HepG2 (cell line): ENCODE data around the gene TAS2R38. TPM values are rescaled to one million over a fixed set of nuclear protein-coding genes. Genes with fewer than 3 reads are reported as not detected.

Experiments used
- ARID3A ChIP-seq: IDR thresholded peaks from 2 replicates; pipeline ENCODE4 v1.6.1; 2012; ENCODE audit warnings: low read depth, low read length, improper control_type of control experiment
- ATM ChIP-seq: fragments of 450-650 bp; IDR thresholded peaks from 2 replicates; pipeline ENCODE4 v1.7.1; 2017; ENCODE audit warnings: mild to moderate bottlenecking, borderline replicate concordance
- DNMT1 ChIP-seq: sonication (generic); formaldehyde crosslinking; IDR thresholded peaks from 2 replicates; pipeline ENCODE4 v1.5.1; 2020; ENCODE audit warnings: mild to moderate bottlenecking, missing genetic modification reagents
- DRAP1 ChIP-seq: IDR thresholded peaks from 2 replicates; pipeline ENCODE4 v1.6.1; 2016; ENCODE audit warnings: missing genetic modification reagents, missing compliant biosample characterization
- IKZF1 ChIP-seq: fragments of 450-650 bp; IDR thresholded peaks from 2 replicates; pipeline ENCODE4 v1.7.1; 2016
- MEIS2 ChIP-seq: sonication (generic); formaldehyde crosslinking; IDR thresholded peaks from 2 replicates; pipeline ENCODE4 v1.9.0; 2021; ENCODE audit warnings: mild to moderate bottlenecking, missing genetic modification reagents
- MIXL1 ChIP-seq: IDR thresholded peaks from 2 replicates; pipeline ENCODE4 v1.6.1; 2016
- MLXIP ChIP-seq: sonication (generic); formaldehyde crosslinking; IDR thresholded peaks from 2 replicates; pipeline ENCODE4 v1.9.0; 2021; ENCODE audit warnings: missing genetic modification reagents, borderline replicate concordance
- PHB2 ChIP-seq: fragments of 450-650 bp; IDR thresholded peaks from 2 replicates; pipeline ENCODE4 v1.6.1; 2018; ENCODE audit not compliant: partially characterized antibody
- RBFOX2 ChIP-seq: fragments of 200-400 bp; formaldehyde crosslinking; IDR thresholded peaks from 2 replicates; pipeline ENCODE4 v1.6.1; 2017; ENCODE audit warnings: low read depth, mild to moderate bottlenecking, low read length
- STAG1 ChIP-seq: sonication (generic); formaldehyde crosslinking; IDR thresholded peaks from 2 replicates; pipeline ENCODE4 v1.4.0; 2020; ENCODE audit warnings: missing genetic modification reagents
- ZNF350 ChIP-seq: sonication (generic); formaldehyde crosslinking; IDR thresholded peaks from 2 replicates; pipeline ENCODE4 v1.4.0; 2020; ENCODE audit warnings: mild to moderate bottlenecking, low read depth, missing genetic modification reagents, borderline replicate concordance
- ZNF513 ChIP-seq: sonication (generic); formaldehyde crosslinking; conservative IDR thresholded peaks from 2 replicates; pipeline ENCODE4 v1.5.0; 2020; ENCODE audit warnings: missing genetic modification reagents
- ZNF605 ChIP-seq: sonication (generic); formaldehyde crosslinking; IDR thresholded peaks from 2 replicates; pipeline ENCODE4 v1.8.0; 2022; ENCODE audit warnings: mild to moderate bottlenecking, missing genetic modification reagents
- polyA plus RNA-seq, 8 experiments: library from polyadenylated mRNA; depleted of rRNA in 3 of 8; stranded (reverse) in 7 of 8; unstranded in 1 of 8; fragments of >200 nt; fragmentation: Illumina TruSeq in 4 of 8; extraction: Trizol in 4 of 8; gene quantifications; 2 replicates each; pipeline versions ENCODE4 v1.2.1 to v1.2.3, GENCODE V29; 2011 to 2016; ENCODE audit warnings: low read depth in 4 of 8, missing spikeins in 1 of 8, mixed read lengths in 1 of 8; ENCODE audit not compliant: insufficient read depth in 1 of 8
- total RNA-seq, 5 experiments: library from RNA; depleted of rRNA; stranded (reverse); fragments of >200 nt; fragmentation: Illumina TruSeq; extraction: Trizol; gene quantifications; 2 replicates each; pipeline ENCODE4 v1.2.3, GENCODE V29; 2016; ENCODE audit warnings: low read depth in 1 of 5
- TF ChIP-seq, protein P1 (sequence below): IDR thresholded peaks from 2 replicates; pipeline ENCODE4 v1.6.1; 2016; ENCODE audit warnings: low read depth, control low read depth
- TF ChIP-seq, protein P2 (sequence below): sonication (generic); formaldehyde crosslinking; IDR thresholded peaks from 2 replicates; pipeline ENCODE4 v1.8.0; 2022; ENCODE audit warnings: missing genetic modification reagents, mild to moderate bottlenecking, borderline replicate concordance

TAS2R38 gene
- total and polyA plus RNA-seq, 2 of the 13 experiments (the other 11 are each of a cell fraction or from before 2014, with no cell fraction given) = not detected

DNA sequence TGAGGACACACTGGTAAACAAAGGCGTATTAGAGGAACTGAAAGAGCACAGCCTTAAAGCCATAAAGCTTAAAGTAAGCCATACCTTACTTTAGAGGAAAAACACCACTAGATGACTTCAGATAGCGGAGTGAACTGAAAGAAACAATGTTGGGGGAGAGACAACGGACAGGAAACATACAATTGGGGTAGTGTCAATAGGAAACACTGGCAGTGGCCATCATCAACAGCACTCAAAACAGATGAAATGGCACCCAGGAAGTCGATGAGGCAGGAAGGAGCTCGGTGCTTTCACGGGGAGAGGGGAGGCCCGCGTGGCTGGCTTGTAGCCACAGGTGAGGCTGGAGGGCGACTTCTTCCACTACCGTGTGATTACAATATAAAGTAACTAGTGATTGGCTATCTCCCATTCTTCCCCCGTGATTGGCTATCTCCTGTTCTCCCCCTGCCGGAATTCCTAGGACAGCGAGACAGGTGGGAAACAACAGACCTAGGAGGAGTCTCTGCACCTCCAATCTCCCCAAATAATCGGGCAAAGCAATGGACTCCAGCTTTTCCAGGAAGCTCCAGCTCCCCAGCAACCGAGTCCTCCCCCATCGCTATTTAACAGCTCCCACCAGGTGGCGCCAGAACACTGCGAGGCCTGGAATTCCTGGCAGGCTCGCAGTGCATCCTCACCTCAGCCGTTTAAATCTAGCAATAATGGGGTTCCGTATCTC lies 2.4 kb upstream of the TAS2R38 start (continued):
- TF ChIP-seq ARID3A = no peak
- no peak for TF ChIP-seq ZNF605
- no peak for TF ChIP-seq DNMT1 (CRISPR knock-in tag)
- TF ChIP-seq STAG1 (CRISPR knock-in tag) = peak; percentile 88
- TF ChIP-seq ZNF513 (CRISPR knock-in tag) = no peak
- no peak for TF ChIP-seq RBFOX2
- no peak for TF ChIP-seq MEIS2
- TF ChIP-seq, protein P1, sequence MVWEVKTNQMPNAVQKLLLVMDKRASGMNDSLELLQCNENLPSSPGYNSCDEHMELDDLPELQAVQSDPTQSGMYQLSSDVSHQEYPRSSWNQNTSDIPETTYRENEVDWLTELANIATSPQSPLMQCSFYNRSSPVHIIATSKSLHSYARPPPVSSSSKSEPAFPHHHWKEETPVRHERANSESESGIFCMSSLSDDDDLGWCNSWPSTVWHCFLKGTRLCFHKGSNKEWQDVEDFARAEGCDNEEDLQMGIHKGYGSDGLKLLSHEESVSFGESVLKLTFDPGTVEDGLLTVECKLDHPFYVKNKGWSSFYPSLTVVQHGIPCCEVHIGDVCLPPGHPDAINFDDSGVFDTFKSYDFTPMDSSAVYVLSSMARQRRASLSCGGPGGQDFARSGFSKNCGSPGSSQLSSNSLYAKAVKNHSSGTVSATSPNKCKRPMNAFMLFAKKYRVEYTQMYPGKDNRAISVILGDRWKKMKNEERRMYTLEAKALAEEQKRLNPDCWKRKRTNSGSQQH (CRISPR knock-in tag) = no peak
- no peak for TF ChIP-seq IKZF1
- TF ChIP-seq, protein P2, sequence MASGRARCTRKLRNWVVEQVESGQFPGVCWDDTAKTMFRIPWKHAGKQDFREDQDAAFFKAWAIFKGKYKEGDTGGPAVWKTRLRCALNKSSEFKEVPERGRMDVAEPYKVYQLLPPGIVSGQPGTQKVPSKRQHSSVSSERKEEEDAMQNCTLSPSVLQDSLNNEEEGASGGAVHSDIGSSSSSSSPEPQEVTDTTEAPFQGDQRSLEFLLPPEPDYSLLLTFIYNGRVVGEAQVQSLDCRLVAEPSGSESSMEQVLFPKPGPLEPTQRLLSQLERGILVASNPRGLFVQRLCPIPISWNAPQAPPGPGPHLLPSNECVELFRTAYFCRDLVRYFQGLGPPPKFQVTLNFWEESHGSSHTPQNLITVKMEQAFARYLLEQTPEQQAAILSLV = no peak
- no peak for TF ChIP-seq ATM
- TF ChIP-seq MIXL1 (CRISPR knock-in tag) = 0 out of 2 replicates have a peak, but pooled peaks have one; percentile 28
- TF ChIP-seq MLXIP (CRISPR knock-in tag) = no peak
- no peak for TF ChIP-seq ZNF350 (CRISPR knock-in tag)
- TF ChIP-seq DRAP1 (CRISPR knock-in tag) = no peak
- no peak for TF ChIP-seq PHB2
